ENCODE results near the gene EHF. TPM values are rescaled to one million over a fixed set of nuclear protein-coding genes. Genes with fewer than 3 reads are reported as not detected.
A peak's percentile ranks its signal among the peaks of the same experiment; 100 is the strongest.

Gene EHF
- polyA plus RNA-seq, 1 of the 3 experiments (the other 2 are of a cell fraction), result not detected

- no peak overlapping the region for H2AFZ ChIP-seq (ENCODE audit: low read depth)
- no peak overlapping the region for H3K4me3 ChIP-seq (ENCODE audit: low read depth in 2 of 2, low read length in 1 of 2)
- no peaks in the 10 kb centered on the region for H3K9me2 ChIP-seq
- no peak overlapping the region for H3K9ac ChIP-seq
- H3K27ac ChIP-seq (ENCODE audit: low read depth in 2 of 2, low read length in 1 of 2), result no peak overlapping the region
- no peaks in the 10 kb centered on the region for H3F3A ChIP-seq (replicated peaks; ENCODE audit: insufficient read depth)
- POLR2A ChIA-PET, result no interaction called here
- H3K4me2 ChIP-seq, result no peak overlapping the region
- no peaks in the 10 kb centered on the region for H4K20me1 ChIP-seq (ENCODE audit: insufficient read depth)
- 69% methylated on average over 2 of the region's 2 CpGs for WGBS (ENCODE audit: low lambda C conversion rate)
- TF ChIP-seq GATA2 (CRISPR knock-in tag; IDR thresholded peaks at IDR 0.05) (no peak), JUND (IDR thresholded peaks at IDR 0.05) (no peak), USF1 (IDR thresholded peaks at IDR 0.05; ENCODE audit: borderline replicate concordance, low read depth) (no peak), FOXM1 (IDR thresholded peaks at IDR 0.05; ENCODE audit: low read depth) (no peak), ELF1 (IDR thresholded peaks at IDR 0.05) (no peak), USF2 (IDR thresholded peaks at IDR 0.05; ENCODE audit: borderline replicate concordance, low read depth, low read length) (no peak), GABPA (IDR thresholded peaks at IDR 0.05; ENCODE audit: low read depth) (no peak), TAF1 (IDR thresholded peaks at IDR 0.05; ENCODE audit: borderline replicate concordance, low read depth, low read length) (no peak), NFIC (IDR thresholded peaks at IDR 0.05; ENCODE audit: borderline replicate concordance) (no peak), RAD21 (IDR thresholded peaks at IDR 0.05; ENCODE audit: low read length) (no peak)
- no peaks in the 10 kb centered on the region for H3K36me3 ChIP-seq (replicated peaks in 1 of 2; ENCODE audit: control insufficient read depth in 1 of 2, insufficient read depth in 2 of 2, low read length in 1 of 2)
- no peaks in the 10 kb centered on the region; the same call in 1 of the 2 replicates for H3K27me3 ChIP-seq (ENCODE audit: insufficient read depth)
- CTCF ChIA-PET, result no interaction called here
- H3K4me1 ChIP-seq (ENCODE audit: control insufficient read depth in 1 of 2, insufficient read depth in 2 of 2, low read depth in 1 of 2, low read length in 1 of 2), result peaks cover 0 to 7% of the 10 kb centered on the region in 2 experiments; a peak in 1 of 4 replicates
- no peak for DNase-seq
- H3K79me2 ChIP-seq (ENCODE audit: insufficient read depth), result no peaks in the 10 kb centered on the region
- H3K9me3 ChIP-seq, result no peaks in the 10 kb centered on the region
Measured at GRCh38 chr11:34618406-34618805, 2.5 kb upstream of the EHF start.

- WGBS (ENCODE audit: low lambda C conversion rate), result 40% methylated on average over 2 of the region's 2 CpGs
- no peaks in the 10 kb centered on the region for H4K20me1 ChIP-seq (ENCODE audit: insufficient read depth)
- H3K4me2 ChIP-seq, result no peak overlapping the region
- H3K27ac ChIP-seq (ENCODE audit: low read depth in 2 of 2, low read length in 1 of 2), result no peak overlapping the region
- no peaks in the 10 kb centered on the region for H3K9me2 ChIP-seq
- peaks cover 0 to 7% of the 10 kb centered on the region in 2 experiments; a peak in 1 of 4 replicates for H3K4me1 ChIP-seq (ENCODE audit: control insufficient read depth in 1 of 2, insufficient read depth in 2 of 2, low read depth in 1 of 2, low read length in 1 of 2)
- ChIA-PET POLR2A (no interaction called here), CTCF (no interaction called here)
- no peak overlapping the region for H3K9ac ChIP-seq
- H3F3A ChIP-seq (replicated peaks; ENCODE audit: insufficient read depth), result no peaks in the 10 kb centered on the region
- no peaks in the 10 kb centered on the region for H3K9me3 ChIP-seq
- no peaks in the 10 kb centered on the region; the same call in 1 of the 2 replicates for H3K27me3 ChIP-seq (ENCODE audit: insufficient read depth)
- no peak overlapping the region for H3K4me3 ChIP-seq (ENCODE audit: low read depth in 2 of 2, low read length in 1 of 2)
- H2AFZ ChIP-seq (ENCODE audit: low read depth), result no peak overlapping the region
- H3K79me2 ChIP-seq (ENCODE audit: insufficient read depth), result no peaks in the 10 kb centered on the region
- TF ChIP-seq USF1 (IDR thresholded peaks at IDR 0.05; ENCODE audit: borderline replicate concordance, low read depth) (no peak), GATA2 (CRISPR knock-in tag; IDR thresholded peaks at IDR 0.05) (peak; percentile 72), MAX (IDR thresholded peaks at IDR 0.05; ENCODE audit: low read depth) (no peak), CHD2 (IDR thresholded peaks at IDR 0.05; ENCODE audit: low read length, partially characterized antibody) (no peak), EP300 (IDR thresholded peaks at IDR 0.05; ENCODE audit: borderline replicate concordance in 1 of 2, low read depth in 1 of 2, low read length in 1 of 2) (peak in 1 of 2 experiments; percentile 14; a peak in 1 of 4 replicates)
- H3K36me3 ChIP-seq (replicated peaks in 1 of 2; ENCODE audit: control insufficient read depth in 1 of 2, insufficient read depth in 2 of 2, low read length in 1 of 2), result no peaks in the 10 kb centered on the region
- peak; percentile 18 for DNase-seq
Measured at GRCh38 chr11:34619062-34619516, 1.8 kb upstream of the EHF start.

All from SK-N-SH (cell line).